Stomach (tissue), 9 donors: ENCODE data around the gene S100A4. TPM values are rescaled to one million over a fixed set of nuclear protein-coding genes. Genes with fewer than 3 reads are reported as not detected.

Experiments used
- DNase-seq, 2 donors: peaks; one replicate each; pipeline versions ENCODE4 v3.0.0 to v3.0.0-alpha.2; 2013 to 2019
- H3K27ac ChIP-seq, 5 donors: fragments of 200-600 bp in 4 of 5; sonication (generic) in 4 of 5; one replicate each; pipeline ENCODE4 v1.5.1; 2013 to 2019; ENCODE audit warnings: mild to moderate bottlenecking in 1 of 5, moderate library complexity in 1 of 5
- H3K27me3 ChIP-seq, 3 donors: fragments of 200-600 bp; sonication (generic); one replicate each; pipeline ENCODE4 v1.5.1; 2017 to 2019; ENCODE audit warnings: mixed run types in 1 of 3
- H3K36me3 ChIP-seq, 4 donors: fragments of 200-600 bp; sonication (generic); 1 replicate in 3 of 4; 2 replicates in 1 of 4; pipeline ENCODE4 v1.5.1; 2016 to 2019
- H3K4me1 ChIP-seq, 4 donors: fragments of 200-600 bp; sonication (generic); one replicate each; pipeline ENCODE4 v1.5.1; 2016 to 2019
- H3K4me3 ChIP-seq, 4 donors: fragments of 200-600 bp; sonication (generic) in 3 of 4; one replicate each; pipeline ENCODE4 v1.5.1; 2016 to 2019; ENCODE audit warnings: mild to moderate bottlenecking in 1 of 4
- H3K9me3 ChIP-seq, 4 donors: fragments of 200-600 bp; sonication (generic); one replicate each; pipeline ENCODE4 v1.5.1; 2016 to 2019
- CTCF ChIP-seq, 7 experiments: fragments of 450-650 bp in 4 of 7; fragments of 200-600 bp in 3 of 7; sonication (generic) in 3 of 7; IDR thresholded peaks; one replicate each; pipeline ENCODE4 v1.5.1; 2016 to 2019; ENCODE audit warnings: antibody characterized with exemption in 7 of 7, control low read depth in 2 of 7, mild to moderate bottlenecking in 1 of 7
- EP300 ChIP-seq: sonication (generic); formaldehyde crosslinking; IDR thresholded peaks from one replicate; pipeline ENCODE4 v1.6.1; 2017; ENCODE audit warnings: antibody characterized with exemption
- POLR2A ChIP-seq, 4 donors: fragments of 450-650 bp; IDR thresholded peaks; one replicate each; pipeline ENCODE4 v1.6.1; 2016; ENCODE audit warnings: antibody characterized with exemption in 4 of 4, control low read depth in 2 of 4, mild to moderate bottlenecking in 1 of 4, moderate library complexity in 1 of 4
- POLR2AphosphoS5 ChIP-seq, 3 donors: sonication (generic); formaldehyde crosslinking; IDR thresholded peaks; one replicate each; pipeline ENCODE4 v1.6.1; 2016; ENCODE audit warnings: antibody characterized with exemption in 3 of 3
- WGBS, 5 donors: extraction: QIAGEN DNeasy Blood & Tissue Kit in 3 of 5; methylation state at CpG; one replicate each; pipeline versions ENCODE4 v1.1.5 to v1.1.7; 2013 to 2018; 5-methylcytosine and 5-hydroxymethylcytosine counted together
- intact Hi-C: fragments of 100-400 bp; cut with DNase I; formaldehyde crosslinking; loops from one replicate; pipeline ENCODE4 v1.15.1; 2023; ENCODE audit warnings: low total_unique reads
- polyA plus RNA-seq, 3 donors: library from polyadenylated mRNA; stranded (reverse); fragments of 200-250 nt; gene quantifications; one replicate each; pipeline ENCODE4 v1.2.3, GENCODE V29; 2013
- total RNA-seq, 5 donors: library from RNA; depleted of rRNA; stranded (reverse); fragments of >200 nt; gene quantifications; one replicate each; pipeline versions ENCODE4 v1.1.0 to v1.2.3, GENCODE V29; 2014 to 2016
- donor health status: healthy with polysubstance abuse.
- donor health status: Bipolar disorder and iron deficiency.
- donor health status: healthy.

S100A4 gene
- total and polyA plus RNA-seq, 8 donors, result 9.9 to 541 (median 40.1) TPM

GRCh38 chr1:153498746-153499145, 46.9 kb downstream of the S100A4 start:
- 9 to 36% (median 23%) methylated on average over 2 of the region's 2 CpGs for WGBS, 5 donors
- DNase-seq, result no peak

GRCh38 chr1:153495536-153495935, 50.1 kb downstream of the S100A4 start:
- Histone ChIP-seq H3K9me3 (no peaks in the 10 kb centered on the region), H3K27ac (no peak overlapping the region), H3K36me3 (no peaks in the 10 kb centered on the region), H3K4me3 (no peak overlapping the region), H3K4me1 (peaks cover 0 to 12% (median 3%) of the 10 kb centered on the region in 4 donors), H3K27me3 (peaks cover 0 to 18% (median 0%) of the 10 kb centered on the region in 3 donors)
- intact Hi-C loops, result no loop called here
- WGBS, 5 donors, result 56 to 72% (median 62%) methylated on average over 5 to 6 of the region's 6 CpGs
- TF ChIP-seq CTCF (IDR thresholded peaks at IDR 0.05), result no peak
- no peak for TF ChIP-seq POLR2A (IDR thresholded peaks at IDR 0.05)
- no peak for TF ChIP-seq EP300
- TF ChIP-seq POLR2AphosphoS5 (IDR thresholded peaks at IDR 0.05), result no peak
- DNase-seq, result no peak

More at GRCh38 chr1:153498746-153499145, 46.9 kb downstream of the S100A4 start:
- Histone ChIP-seq H3K36me3 (no peaks in the 10 kb centered on the region), H3K27ac (no peak overlapping the region), H3K9me3 (no peaks in the 10 kb centered on the region), H3K4me1 (peaks cover 0 to 4% (median 0%) of the 10 kb centered on the region in 4 donors), H3K4me3 (no peak overlapping the region), H3K27me3 (peaks cover 0 to 18% (median 0%) of the 10 kb centered on the region in 3 donors)
- intact Hi-C loops, result no loop called here
- TF ChIP-seq POLR2AphosphoS5 (IDR thresholded peaks at IDR 0.05) (no peak), CTCF (IDR thresholded peaks at IDR 0.05) (no peak), POLR2A (IDR thresholded peaks at IDR 0.05) (no peak), EP300 (no peak)

GRCh38 chr1:153494976-153495535, 50.5 kb downstream of the S100A4 start:
- Histone ChIP-seq H3K27me3 (peaks cover 0 to 18% (median 0%) of the 10 kb centered on the region in 3 donors), H3K4me1 (peaks cover 0 to 12% (median 5%) of the 10 kb centered on the region in 4 donors), H3K27ac (no peak overlapping the region), H3K9me3 (no peaks in the 10 kb centered on the region), H3K36me3 (no peaks in the 10 kb centered on the region), H3K4me3 (no peak overlapping the region)
- TF ChIP-seq EP300 (no peak), POLR2A (IDR thresholded peaks at IDR 0.05) (no peak), CTCF (IDR thresholded peaks at IDR 0.05) (peak in 5 of 7 experiments; percentile 84 to 94 (median 94))
- intact Hi-C loops, result loop anchor here (5.0 kb wide), 1 partner anchor 143 kb away; no protein-coding TSS in a partner anchor
- 31 to 38% (median 36%) methylated on average over 6 of the region's 6 CpGs for WGBS, 5 donors
- peak; percentile 76 to 87 for DNase-seq

Other genes with a start within 250 kb of the S100A4 start
- gene PGLYRP3, start 232.9 kb downstream of the S100A4 start, total RNA-seq, result not detected
- 1 to 10 TPM in 1 of 3 donors, not detected in 2; 1.6 TPM for gene PGLYRP3, start 232.9 kb downstream of the S100A4 start, polyA plus RNA-seq
- not detected for gene PGLYRP4, start 197.0 kb downstream of the S100A4 start, total RNA-seq
- gene PGLYRP4, start 197.0 kb downstream of the S100A4 start, polyA plus RNA-seq, result 1 to 10 TPM in 1 of 3 donors, not detected in 2; 4.3 TPM
- gene S100A9, start 188.0 kb downstream of the S100A4 start, total RNA-seq, result 100 to 1,000 TPM in 3 of 5 donors, 10 to 100 TPM in 1, not detected in 1; 17.4 to 298 (median 146) TPM
- gene S100A9, start 188.0 kb downstream of the S100A4 start, polyA plus RNA-seq, result 1,000 to 10,000 TPM in 1 of 3 donors, 100 to 1,000 TPM in 2; 276 to 9,878 (median 780) TPM
- 1 to 10 TPM in 1 of 5 donors, not detected in 4; 9.0 TPM for gene S100A12, start 170.2 kb downstream of the S100A4 start, total RNA-seq
- 10 to 100 TPM in 2 of 3 donors, 1 to 10 TPM in 1; 8.2 to 58.3 (median 23.5) TPM for gene S100A12, start 170.2 kb downstream of the S100A4 start, polyA plus RNA-seq
- gene S100A8, start 154.7 kb downstream of the S100A4 start, total RNA-seq, result 10 to 100 TPM in 4 of 5 donors, not detected in 1; 16.8 to 86.4 (median 38.1) TPM
- over 10,000 TPM in 1 of 3 donors, 100 to 1,000 TPM in 2; 144 to 21,822 (median 281) TPM for gene S100A8, start 154.7 kb downstream of the S100A4 start, polyA plus RNA-seq
- gene S100A7A, start 129.3 kb downstream of the S100A4 start, total RNA-seq, result not detected
- gene S100A7A, start 129.3 kb downstream of the S100A4 start, polyA plus RNA-seq, result under 1 TPM in 1 of 3 donors, not detected in 2; 0.20 TPM
- not detected for gene S100A7, start 85.2 kb downstream of the S100A4 start, total RNA-seq
- 100 to 1,000 TPM in 1 of 3 donors, not detected in 2; 107 TPM for gene S100A7, start 85.2 kb downstream of the S100A4 start, polyA plus RNA-seq
- 100 to 1,000 TPM; 154 to 680 (median 330) TPM for gene S100A6, start 9.8 kb downstream of the S100A4 start, total RNA-seq
- 1,000 to 10,000 TPM; 1,447 to 2,520 (median 1,620) TPM for gene S100A6, start 9.8 kb downstream of the S100A4 start, polyA plus RNA-seq
- not detected for gene S100A5, start 4.9 kb downstream of the S100A4 start, total RNA-seq
- not detected for gene S100A5, start 4.9 kb downstream of the S100A4 start, polyA plus RNA-seq
- not detected for gene S100A3, start 3.5 kb upstream of the S100A4 start, total RNA-seq
- 10 to 100 TPM in 1 of 3 donors, 1 to 10 TPM in 2; 2.6 to 15.0 (median 5.4) TPM for gene S100A3, start 3.5 kb upstream of the S100A4 start, polyA plus RNA-seq
- gene S100A2, start 20.0 kb upstream of the S100A4 start, total RNA-seq, result 10 to 100 TPM in 1 of 5 donors, 1 to 10 TPM in 1, not detected in 3; 2.2 to 12.7 TPM
- gene S100A2, start 20.0 kb upstream of the S100A4 start, polyA plus RNA-seq, result 1,000 to 10,000 TPM in 1 of 3 donors, 1 to 10 TPM in 2; 4.9 to 1,809 (median 8.3) TPM
- gene S100A16, start 67.3 kb upstream of the S100A4 start, total RNA-seq, result 100 to 1,000 TPM in 1 of 5 donors, 10 to 100 TPM in 2, 1 to 10 TPM in 2; 8.9 to 192 (median 47.9) TPM
- gene S100A16, start 67.3 kb upstream of the S100A4 start, polyA plus RNA-seq, result 100 to 1,000 TPM; 145 to 361 (median 188) TPM
- 100 to 1,000 TPM in 1 of 5 donors, 10 to 100 TPM in 3, 1 to 10 TPM in 1; 8.8 to 488 (median 29.0) TPM for gene S100A14, start 70.5 kb upstream of the S100A4 start, total RNA-seq
- gene S100A14, start 70.5 kb upstream of the S100A4 start, polyA plus RNA-seq, result 100 to 1,000 TPM in 2 of 3 donors, 10 to 100 TPM in 1; 70.2 to 751 (median 244) TPM
- 10 to 100 TPM; 18.7 to 54.6 (median 23.5) TPM for gene S100A13, start 81.7 kb upstream of the S100A4 start, total RNA-seq
- gene S100A13, start 81.7 kb upstream of the S100A4 start, polyA plus RNA-seq, result 100 to 1,000 TPM; 140 to 271 (median 207) TPM
- gene S100A1, start 82.6 kb upstream of the S100A4 start, total RNA-seq, result not detected
- 10 to 100 TPM in 2 of 3 donors, 1 to 10 TPM in 1; 5.7 to 64.8 (median 45.5) TPM for gene S100A1, start 82.6 kb upstream of the S100A4 start, polyA plus RNA-seq
- gene CHTOP, start 88.3 kb upstream of the S100A4 start, total RNA-seq, result 100 to 1,000 TPM in 1 of 5 donors, 10 to 100 TPM in 4; 21.7 to 111 (median 74.3) TPM
- gene CHTOP, start 88.3 kb upstream of the S100A4 start, polyA plus RNA-seq, result 10 to 100 TPM; 41.3 to 53.2 (median 46.0) TPM
- gene SNAPIN, start 112.9 kb upstream of the S100A4 start, total RNA-seq, result 10 to 100 TPM; 14.9 to 82.9 (median 15.6) TPM
- 10 to 100 TPM; 29.4 to 35.5 (median 29.5) TPM for gene SNAPIN, start 112.9 kb upstream of the S100A4 start, polyA plus RNA-seq
- 100 to 1,000 TPM in 1 of 5 donors, 10 to 100 TPM in 4; 17.1 to 138 (median 41.5) TPM for gene ILF2, start 125.2 kb upstream of the S100A4 start, total RNA-seq
- gene ILF2, start 125.2 kb upstream of the S100A4 start, polyA plus RNA-seq, result 100 to 1,000 TPM in 1 of 3 donors, 10 to 100 TPM in 2; 49.1 to 103 (median 98.9) TPM
- gene NPR1, start 132.9 kb upstream of the S100A4 start, total RNA-seq, result 10 to 100 TPM in 2 of 5 donors, 1 to 10 TPM in 3; 5.4 to 39.7 (median 6.6) TPM
- gene NPR1, start 132.9 kb upstream of the S100A4 start, polyA plus RNA-seq, result 1 to 10 TPM; 1.4 to 5.7 (median 2.4) TPM
- gene INTS3, start 182.2 kb upstream of the S100A4 start, total RNA-seq, result 10 to 100 TPM; 28.1 to 48.2 (median 39.4) TPM
- gene INTS3, start 182.2 kb upstream of the S100A4 start, polyA plus RNA-seq, result 10 to 100 TPM; 11.0 to 39.2 (median 19.1) TPM
- gene SLC27A3, start 229.6 kb upstream of the S100A4 start, total RNA-seq, result 10 to 100 TPM; 14.9 to 89.9 (median 62.2) TPM
- gene SLC27A3, start 229.6 kb upstream of the S100A4 start, polyA plus RNA-seq, result 10 to 100 TPM; 17.4 to 86.8 (median 44.1) TPM